Cerebellar nuclear complex (tissue), 1 donor: ENCODE results near the gene CFAP53.
"Not testable (repeated sequence)": the region's sequence is repeated elsewhere in the genome, so short reads cannot be mapped to it uniquely, and the experiment has no call there.

Source experiments
- DNase-seq, 2 experiments: peaks; one replicate each; lab custom pipeline; 2025; lab: John Stamatoyannopoulos, UW

Gene CFAP53, protein sequence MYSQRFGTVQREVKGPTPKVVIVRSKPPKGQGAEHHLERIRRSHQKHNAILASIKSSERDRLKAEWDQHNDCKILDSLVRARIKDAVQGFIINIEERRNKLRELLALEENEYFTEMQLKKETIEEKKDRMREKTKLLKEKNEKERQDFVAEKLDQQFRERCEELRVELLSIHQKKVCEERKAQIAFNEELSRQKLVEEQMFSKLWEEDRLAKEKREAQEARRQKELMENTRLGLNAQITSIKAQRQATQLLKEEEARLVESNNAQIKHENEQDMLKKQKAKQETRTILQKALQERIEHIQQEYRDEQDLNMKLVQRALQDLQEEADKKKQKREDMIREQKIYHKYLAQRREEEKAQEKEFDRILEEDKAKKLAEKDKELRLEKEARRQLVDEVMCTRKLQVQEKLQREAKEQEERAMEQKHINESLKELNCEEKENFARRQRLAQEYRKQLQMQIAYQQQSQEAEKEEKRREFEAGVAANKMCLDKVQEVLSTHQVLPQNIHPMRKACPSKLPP

DNA sequence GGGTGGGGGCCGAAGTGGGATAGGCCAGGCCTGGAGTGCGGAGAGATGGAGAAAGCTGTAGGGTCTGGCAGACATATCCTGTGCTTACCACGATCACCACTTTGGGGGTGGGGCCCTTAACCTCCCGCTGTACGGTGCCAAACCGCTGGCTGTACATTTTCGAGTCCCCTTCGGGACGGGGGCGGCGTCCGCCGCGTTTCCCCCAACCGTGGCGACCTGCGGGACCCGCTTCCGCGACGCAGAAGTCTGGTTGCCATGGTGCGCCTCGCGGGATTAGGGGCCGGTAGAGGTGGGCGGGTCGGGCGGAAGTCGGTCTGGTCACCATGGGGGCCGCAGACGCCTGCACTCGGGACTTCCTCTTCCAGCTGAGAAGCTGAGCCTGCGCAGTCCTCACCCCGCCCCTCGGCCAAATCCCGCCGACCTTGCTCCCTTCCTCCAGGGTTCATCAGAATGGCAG is at the start of gene CFAP53:
Gene CFAP53 (minus strand): TSS at position 248 of the 457 bp plus-strand sequence. CDS start 91 bp downstream, at position 157.
- DNase-seq, result no peak

DNA sequence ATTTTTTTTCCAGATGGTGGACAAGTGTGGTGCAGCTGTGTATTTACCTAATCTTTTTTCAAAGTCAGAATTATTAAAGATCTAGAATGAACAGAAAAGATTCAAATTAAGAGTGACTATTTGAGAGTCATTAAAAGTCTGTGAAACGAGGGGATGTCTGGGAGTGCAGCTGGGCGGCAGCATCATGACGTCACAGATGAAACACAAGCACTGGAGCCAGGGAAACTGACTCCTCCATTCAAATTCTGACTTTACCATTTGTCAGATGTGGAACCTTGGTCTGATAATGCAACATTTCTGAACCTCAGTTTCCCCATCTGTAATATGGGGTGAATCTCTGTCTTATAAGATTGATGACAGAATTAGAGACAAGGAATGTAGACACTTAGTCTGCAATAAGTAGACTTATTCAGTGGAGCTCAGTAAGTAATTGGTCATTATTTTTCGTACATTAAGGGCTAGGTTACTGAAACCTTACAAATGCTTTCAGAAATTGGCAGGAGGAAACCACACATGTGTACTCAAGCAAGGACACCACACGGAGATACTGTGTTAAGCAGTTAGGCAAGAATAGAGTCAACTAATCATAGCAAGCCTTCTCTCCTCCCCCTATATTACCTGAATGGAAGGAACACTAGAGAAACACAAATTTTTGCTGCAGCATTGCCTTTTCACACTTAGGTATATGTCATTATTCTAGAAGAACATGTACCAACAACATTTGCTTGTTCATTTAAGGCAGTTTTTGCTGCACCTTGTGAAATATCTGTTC is 49.0 kb upstream of the CFAP53 start:
- no peak for DNase-seq

DNA sequence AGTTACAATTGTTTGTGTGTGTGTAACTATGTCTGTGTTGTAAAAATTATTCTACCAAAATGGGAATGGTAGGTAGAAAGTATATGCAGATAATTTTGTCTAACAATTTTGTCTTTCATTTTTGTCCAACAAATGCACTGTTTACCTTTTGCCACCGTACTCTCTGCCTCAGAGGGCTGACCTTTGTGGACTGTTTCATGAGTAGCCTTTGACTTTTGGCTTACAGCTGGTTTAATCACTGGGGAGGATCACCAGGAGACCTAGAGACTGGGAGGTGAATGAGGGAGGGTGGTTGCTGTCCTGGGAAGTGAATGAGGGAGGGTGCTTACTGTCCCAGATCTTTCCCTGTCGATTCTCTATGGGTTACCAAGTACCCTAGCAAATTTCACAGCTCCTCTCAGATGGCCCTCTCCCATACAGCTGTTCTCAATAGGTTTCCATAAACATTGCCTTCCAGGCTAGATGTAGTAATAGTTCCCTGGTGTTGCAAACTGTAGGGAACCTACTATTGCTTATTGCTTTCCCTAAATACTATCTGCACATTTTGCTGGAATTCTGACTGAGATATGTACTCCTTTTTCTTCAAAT is 47.7 kb upstream of the CFAP53 start:
- DNase-seq, result no peak

DNA sequence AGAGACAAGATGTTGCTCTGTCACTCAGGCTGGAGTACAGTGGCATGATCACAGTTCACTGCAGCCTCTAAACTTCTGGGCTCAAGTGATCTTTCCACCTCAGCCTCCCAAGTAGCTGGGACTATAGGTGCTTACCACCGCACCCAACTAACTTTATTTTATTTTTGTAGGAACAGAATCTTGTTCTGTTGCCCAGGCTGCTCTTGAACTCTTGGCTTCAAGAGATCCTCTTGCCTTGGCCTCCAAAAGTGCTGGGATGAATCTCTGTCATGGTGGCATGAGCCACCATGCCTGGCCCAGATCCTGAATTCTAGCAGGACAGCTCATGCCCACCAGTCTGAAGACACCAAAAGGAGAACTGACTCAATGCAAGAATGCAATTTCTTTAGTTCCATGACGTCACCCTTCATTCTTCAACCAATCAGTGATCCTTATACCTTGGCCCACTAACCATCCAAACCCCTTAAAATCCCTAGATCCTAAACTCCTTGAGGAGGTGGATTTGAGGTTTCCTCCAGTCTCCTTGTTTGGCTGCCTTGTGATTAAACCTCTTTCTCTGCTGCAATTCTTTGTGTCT is 46.8 kb upstream of the CFAP53 start:
- DNase-seq, result no peak

DNA sequence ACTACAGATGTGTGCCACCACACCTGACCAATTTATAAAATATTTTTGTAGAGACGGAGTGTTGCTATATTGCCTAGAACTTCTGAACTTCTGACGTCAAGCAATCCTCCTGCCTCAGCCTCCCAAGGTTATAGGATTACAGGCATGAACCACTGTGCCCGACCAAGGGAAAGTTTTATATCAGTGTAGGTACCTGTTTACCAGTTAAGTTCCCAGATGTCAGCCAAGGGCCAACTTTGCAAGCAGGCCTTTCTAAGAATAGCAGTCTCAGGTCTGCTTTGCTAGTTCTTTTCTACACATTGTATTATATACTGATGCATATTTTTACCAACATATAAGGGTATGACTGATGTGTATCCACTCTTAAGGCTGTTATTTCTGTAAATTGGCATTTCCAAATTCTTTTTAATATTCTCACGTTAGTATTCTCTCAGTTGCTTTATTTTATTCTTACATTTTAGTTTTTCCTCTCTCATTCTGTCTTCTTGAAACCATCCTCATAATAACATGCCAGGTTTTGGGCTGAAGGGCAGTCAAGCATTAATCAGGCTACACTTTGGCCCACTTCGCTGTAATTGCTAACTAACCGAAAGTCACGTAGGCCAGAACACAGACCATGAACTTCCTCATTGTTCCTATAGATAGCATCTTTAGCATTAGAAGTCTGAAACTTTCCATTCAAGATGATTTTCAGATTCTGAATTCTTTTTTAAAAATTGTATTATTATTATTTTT is 46.2 kb upstream of the CFAP53 start:
- no peak for DNase-seq

DNA sequence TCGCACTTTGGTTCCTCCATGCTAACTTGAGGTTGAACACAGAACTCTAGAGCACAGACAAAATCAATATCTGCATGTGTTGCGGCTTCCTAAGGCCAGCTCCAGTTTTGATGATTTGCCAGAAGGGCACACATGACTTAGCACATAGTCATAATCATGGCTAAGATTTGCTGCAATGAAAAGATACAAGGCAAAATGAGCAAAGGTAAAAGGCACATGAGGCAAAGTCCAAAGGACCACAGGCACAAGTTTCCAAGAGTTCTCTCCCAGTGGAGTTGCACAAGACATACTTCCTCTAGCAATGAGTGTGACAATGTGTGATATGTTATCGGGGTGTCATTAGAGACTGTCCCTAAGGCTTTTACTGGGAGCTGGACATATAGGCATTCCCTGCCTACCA is 45.4 kb upstream of the CFAP53 start:
- DNase-seq, result no peak

DNA sequence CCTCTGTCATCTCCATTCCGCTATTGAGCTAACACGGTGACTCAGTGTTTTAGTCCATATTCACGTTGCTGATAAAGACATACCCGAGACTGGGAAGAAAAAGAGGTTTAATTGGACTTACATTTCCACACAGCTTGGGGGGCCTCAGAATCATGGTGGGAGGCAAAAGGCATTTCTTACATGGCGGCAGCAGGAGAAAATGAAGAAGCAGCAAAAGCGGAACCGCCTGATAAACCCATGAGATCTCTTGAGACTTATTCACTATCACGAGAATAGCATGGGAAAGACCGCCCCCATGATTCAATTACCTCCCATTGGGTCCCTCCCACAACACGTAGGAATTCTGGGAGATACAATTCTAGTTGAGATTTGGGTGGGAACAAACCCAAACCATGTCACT is 43.8 kb upstream of the CFAP53 start:
- no peak for DNase-seq

DNA sequence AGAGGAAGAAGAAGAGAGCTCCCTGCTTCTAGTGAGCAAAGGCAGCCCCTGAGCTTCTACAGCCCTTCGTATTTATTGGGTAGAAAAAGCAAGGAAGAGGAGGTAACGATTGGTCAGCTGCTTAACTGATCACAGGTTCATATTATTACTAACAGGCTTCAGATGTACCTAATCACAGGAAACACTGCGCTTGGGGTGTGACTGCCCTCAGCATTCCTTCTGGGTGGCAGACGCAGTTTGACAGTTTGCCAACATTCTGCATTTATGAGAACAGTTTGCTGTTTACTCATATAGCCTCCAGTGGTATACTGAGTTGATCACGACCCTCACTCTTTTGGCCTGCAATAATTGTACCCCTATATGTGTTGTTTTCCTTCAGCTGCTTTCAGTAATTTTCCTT is 42.6 kb upstream of the CFAP53 start:
- DNase-seq, result not testable (repeated sequence)

DNA sequence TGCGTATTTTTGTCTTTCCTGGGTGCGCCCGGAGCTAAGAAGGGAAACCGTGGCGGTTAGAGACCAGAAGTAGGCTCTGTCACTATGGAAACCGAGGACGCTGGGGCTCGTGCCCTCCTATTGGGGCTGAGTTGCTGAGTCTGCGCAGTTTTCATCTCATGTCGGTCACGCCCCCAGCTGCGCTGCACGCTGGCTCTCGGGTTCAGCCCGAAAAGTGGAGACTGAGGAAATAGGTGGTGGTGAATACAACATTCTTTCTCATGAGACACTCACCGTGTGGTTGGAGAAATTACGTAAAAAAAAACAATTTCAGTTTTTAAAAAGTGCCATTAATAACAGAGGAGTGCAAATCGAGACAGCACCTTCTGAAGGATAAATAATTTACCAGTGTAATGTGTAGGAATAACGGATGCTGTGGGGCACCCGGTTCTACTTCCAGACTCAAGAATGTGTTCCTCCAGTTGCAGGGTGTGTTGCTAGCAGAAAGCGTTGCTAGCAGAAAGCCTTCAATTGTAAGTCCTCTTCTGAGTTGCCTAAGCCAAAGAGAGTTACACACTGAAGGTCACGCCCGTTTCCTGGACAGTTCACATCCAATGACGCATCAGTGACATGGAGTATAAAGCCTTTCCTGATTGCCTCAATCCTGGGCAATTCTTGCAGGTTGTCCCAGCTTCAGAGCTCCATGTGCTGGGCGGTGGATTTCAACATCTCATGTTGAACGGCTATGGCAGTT is 41.6 kb upstream of the CFAP53 start:
- DNase-seq, result no peak

DNA sequence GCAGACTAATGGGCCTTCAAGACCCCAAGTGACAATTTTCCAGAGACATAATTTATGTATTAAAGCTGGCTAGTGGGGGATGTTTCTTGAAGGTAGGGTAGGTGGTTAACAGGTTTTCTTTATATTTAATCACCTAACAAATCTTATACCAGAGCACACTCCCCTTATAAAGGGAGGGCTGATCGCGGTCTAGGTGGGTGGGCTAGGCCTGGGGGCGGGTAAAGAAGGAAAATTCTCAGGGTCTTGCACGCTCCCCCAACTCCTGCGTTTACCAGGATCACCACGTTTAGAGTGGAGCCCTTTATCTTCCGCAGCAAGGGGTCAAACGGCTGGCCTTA is 41.1 kb upstream of the CFAP53 start:
- no peak for DNase-seq

DNA sequence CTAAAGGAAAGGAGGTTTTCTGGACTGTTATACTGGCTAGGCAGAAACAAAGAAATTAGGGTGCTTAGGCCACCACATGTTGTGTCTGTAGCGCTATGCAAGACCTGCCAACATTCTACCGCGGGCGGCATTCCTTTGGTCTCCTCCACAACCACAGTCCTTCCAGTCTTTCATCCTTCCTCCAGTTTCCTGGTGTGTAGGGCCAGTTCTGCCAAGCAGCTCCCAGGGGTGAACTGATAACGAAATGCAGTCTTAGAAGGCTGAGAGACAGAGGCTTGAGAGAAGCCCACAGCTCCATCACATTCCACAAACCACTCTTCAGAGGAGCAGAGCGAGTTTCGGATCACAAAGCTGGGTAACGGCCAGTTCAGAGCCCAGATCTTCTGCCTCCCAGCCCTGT is 40.6 kb upstream of the CFAP53 start:
- DNase-seq, result no peak

DNA sequence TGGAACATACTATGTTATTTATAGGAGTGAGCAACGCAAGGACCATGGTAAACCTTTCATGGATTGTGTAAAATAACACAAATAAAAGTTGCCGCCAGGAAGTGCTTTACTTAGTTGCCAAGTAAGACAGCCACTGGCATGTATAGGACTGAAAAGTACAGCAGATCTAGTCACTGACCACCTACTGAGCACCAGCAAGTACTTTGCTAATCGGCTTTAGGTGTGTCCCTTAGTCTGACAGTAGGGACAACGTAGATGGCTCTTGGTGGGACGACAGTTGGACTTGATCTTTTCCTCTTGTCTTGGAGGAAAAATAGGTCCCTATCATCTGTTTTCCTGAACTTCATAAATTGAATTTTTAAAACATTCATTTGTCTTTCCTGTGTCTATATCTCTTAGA is 34.8 kb upstream of the CFAP53 start:
- no peak for DNase-seq

DNA sequence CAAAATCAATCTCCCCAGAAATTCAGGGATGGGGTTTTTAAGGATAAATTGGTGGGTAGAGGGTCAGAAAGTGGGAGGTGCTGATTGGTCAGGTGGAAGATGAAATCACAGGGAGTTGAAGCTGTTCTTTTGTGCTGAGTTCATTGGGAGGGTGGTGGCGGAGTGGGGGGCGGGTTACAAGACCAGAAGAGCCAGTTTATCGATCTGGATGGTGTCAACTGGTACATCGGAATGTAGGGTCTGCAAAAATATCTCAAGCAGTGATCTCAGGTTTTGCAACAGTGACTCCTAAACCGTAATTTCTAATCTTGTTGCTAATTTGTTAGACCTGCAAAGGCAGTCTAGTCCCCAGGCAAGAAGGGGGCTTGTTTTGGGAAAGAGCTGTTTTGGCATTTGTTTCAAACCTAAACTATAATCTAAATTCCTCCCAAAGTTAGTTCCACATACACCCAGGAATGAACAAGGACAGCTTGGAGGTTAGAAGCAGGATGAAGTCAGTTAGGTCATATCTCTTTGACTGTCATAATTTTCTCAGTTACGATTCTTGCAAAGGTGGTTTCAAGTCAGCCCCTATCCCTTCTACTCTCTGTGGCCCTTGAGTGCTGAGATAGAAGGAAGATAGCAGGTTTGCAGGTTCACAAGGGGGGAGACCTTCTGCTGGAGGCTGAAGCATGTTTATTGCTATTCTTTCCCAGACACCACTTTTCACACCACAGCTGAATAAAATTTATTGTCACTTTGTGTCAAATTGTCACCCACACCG is 33.5 kb upstream of the CFAP53 start:
- no peak for DNase-seq

DNA sequence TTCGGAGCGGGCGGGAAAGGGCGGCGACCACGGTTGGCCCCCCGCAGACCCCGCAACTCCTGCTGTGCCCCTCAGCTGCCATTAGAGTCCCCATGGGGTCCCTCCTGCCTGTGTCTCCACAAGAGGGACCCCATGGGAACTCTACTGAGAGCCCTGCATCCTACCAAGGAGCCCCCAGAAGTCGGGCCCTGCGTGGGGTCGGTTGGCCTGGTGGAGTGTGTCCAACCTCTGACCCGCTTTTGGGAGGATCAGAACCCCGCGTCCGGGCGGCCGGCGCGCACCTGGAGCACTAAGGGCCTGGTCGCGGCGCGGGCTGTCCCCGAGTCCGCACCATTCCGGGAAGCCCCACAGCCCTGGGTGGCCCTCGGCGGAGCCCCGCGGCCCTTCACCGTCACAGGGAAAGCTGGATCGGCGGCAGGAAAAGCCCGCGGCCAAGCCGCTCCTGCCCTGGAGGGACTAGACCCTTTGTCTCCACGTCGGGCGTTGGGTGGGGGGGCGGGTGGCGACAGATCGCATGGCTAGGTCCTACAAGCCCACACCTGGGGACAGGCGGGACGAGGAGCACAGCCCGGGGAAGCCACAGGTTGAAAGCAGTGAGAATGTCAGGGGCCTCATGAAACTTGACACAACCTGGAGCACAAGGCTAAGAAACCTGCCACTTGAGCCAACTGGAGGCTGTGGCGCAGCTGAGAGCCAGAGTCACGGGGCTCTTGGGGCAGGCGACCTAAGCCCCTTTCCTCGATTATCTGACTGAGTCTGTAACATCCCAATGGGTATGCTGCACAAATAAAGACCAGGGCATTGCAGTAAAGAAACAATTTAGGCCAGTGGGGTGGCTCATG is 32.4 kb upstream of the CFAP53 start:
- DNase-seq, result no peak

DNA sequence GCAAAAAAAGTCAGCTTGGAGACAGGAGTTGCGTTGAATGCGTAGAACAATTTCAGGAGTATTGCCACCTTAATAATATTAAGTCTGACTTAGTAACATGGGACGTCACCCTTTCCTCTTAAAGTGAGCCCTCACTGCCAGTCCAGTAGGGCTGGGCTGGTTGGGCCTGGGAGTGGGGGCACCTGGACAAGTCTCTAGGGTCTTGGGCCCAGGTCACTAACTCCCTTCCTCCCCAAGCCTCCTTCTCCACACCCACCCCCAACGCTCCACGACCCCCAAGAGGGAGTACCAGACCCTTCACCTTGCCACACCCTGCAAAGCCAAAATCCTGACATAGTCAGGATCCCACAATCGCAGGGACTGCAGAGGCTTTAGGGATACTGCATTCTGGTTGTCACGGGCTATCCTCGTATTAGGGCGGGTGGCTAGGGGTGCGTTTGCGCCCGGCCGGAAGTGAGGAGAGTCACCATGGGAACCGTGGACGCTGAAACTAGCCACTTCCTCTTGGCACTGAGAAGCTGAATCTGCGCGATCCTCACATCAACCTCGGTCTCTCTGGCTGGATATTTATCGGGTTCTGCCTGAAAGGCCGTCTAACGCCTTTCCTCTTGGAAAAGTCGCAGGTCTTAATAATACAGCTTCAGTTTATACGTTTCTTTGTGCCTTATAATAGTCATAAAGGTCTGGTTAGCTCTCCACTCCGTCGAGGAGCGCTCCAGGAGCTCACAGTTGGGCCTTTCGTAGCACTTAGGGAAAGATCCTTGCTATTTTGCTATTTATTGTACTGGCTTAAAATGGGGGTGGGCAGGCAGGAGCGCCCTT is 31.5 kb upstream of the CFAP53 start:
- no peak for DNase-seq

DNA sequence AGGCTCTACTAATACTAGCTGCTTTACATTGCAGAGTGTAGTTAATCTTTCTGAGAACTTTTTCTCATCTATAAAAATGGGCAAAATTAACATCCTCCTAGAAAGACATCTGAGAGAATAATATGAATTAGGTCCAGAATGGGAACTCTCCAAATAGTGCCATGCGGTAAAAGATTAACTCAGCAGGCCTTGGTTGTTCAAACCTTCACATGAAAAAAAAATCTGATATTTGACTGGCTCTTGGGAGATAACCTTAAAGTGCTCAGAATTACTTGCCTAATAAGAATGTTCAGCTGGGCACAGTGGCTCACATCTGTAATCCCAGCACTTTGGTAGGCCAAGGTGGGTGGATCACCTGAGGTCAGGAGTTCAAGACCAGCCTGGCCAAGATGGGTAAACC is 26.7 kb upstream of the CFAP53 start:
- no peak for DNase-seq

DNA sequence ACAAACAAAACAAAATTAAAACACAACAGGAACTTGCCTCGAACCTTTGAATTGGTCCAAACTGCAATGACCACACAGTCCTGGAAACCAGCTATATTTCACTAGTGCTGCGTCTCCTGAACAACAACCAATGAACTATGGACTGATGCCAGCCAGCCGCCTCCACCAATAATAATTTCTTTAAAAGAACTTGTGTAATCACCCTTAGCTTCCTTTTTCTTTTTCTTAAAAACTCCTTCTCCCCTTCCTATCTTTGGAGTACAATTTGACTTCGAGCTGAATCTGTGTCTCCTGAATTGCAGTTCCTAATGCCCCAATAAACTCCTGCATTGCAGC is 22.8 kb upstream of the CFAP53 start:
- no peak for DNase-seq

DNA sequence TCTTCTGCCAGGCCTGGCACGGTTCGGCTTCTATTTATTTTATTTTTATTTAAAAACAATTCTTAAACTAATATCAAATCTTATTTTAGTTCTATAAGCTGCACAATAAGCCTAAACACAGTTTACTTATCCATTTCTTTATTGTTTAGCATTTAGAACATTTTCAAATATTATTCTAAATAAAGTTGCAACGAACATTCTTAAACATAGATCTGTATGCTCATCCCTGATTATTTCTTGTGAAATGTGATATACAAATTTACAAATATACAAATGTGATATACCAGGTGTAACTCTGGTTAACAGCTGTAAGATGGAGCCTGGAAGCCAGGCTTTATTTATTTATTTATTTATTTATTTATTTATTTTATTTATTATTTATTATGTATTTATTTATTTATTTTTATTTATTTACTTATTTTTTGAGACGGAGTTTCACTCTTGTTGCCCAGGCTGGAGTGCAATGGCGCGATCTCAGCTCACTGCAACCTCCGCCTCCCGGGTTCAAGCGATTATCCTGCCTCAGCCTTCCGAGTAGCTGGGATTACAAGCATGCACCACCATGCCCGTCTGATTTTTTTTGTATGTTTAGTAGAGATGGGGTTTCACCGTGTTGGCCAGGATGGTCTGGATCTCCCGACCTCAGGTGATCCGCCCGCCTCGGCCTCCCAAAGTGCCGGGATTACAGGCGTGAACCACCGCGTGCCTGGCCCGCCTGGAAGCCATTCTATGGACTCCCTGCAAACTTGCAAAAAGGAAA is 22.2 kb upstream of the CFAP53 start:
- DNase-seq, result not testable (repeated sequence)
